Esophagus muscularis mucosa (tissue), 4 donors: ENCODE data around the gene PHC2. TPM values are rescaled to one million over a fixed set of nuclear protein-coding genes. Genes with fewer than 3 reads are reported as not detected.
A peak's percentile ranks its signal among the peaks of the same experiment; 100 is the strongest.

Experiments used
- DNase-seq: peaks from one replicate; pipeline ENCODE4 v3.0.0-alpha.2; 2017; ENCODE audit errors: extremely low spot score
- H3K27ac ChIP-seq, 4 donors: fragments of 200-600 bp; sonication (generic); replicated peaks in 1 of 4; 1 replicate in 3 of 4; 2 replicates in 1 of 4; pipeline ENCODE4 v1.5.1; 2016 to 2019; ENCODE audit warnings: mild to moderate bottlenecking in 1 of 4
- H3K27me3 ChIP-seq, 4 donors: fragments of 200-600 bp; sonication (generic); one replicate each; pipeline versions ENCODE4 v1.5.1 to v1.6.0; 2016 to 2019
- H3K36me3 ChIP-seq, 4 donors: fragments of 200-600 bp; sonication (generic); one replicate each; pipeline ENCODE4 v1.5.1; 2016 to 2019
- H3K4me1 ChIP-seq, 4 donors: fragments of 200-600 bp; sonication (generic); one replicate each; pipeline ENCODE4 v1.5.1; 2016 to 2019
- H3K4me3 ChIP-seq, 4 donors: fragments of 200-600 bp; sonication (generic); 1 replicate in 2 of 4; 2 replicates in 2 of 4; pipeline ENCODE4 v1.5.1; 2016 to 2019; ENCODE audit warnings: mild to moderate bottlenecking in 4 of 4, moderate library complexity in 1 of 4
- H3K9me3 ChIP-seq, 4 donors: fragments of 200-600 bp; sonication (generic); 1 replicate in 3 of 4; 2 replicates in 1 of 4; pipeline ENCODE4 v1.5.1; 2016 to 2019
- EP300 ChIP-seq: sonication (generic); formaldehyde crosslinking; IDR thresholded peaks from one replicate; pipeline ENCODE4 v1.6.1; 2017; ENCODE audit warnings: antibody characterized with exemption
- POLR2A ChIP-seq: fragments of 450-650 bp; IDR thresholded peaks from one replicate; pipeline ENCODE4 v1.6.1; 2017; ENCODE audit warnings: antibody characterized with exemption, moderate library complexity, mild to moderate bottlenecking, low read depth
- POLR2AphosphoS5 ChIP-seq, 2 donors: sonication (generic); formaldehyde crosslinking; IDR thresholded peaks; one replicate each; pipeline ENCODE4 v1.6.1; 2017; ENCODE audit warnings: antibody characterized with exemption in 2 of 2
- WGBS: methylation state at CpG from one replicate; pipeline ENCODE4 v1.1.5; 2018; 5-methylcytosine and 5-hydroxymethylcytosine counted together
- intact Hi-C: fragments of 100-400 bp; cut with DNase I; formaldehyde crosslinking; loops from one replicate; pipeline ENCODE4 v1.15.1; 2023
- total RNA-seq, 4 donors: library from RNA; depleted of rRNA; stranded (reverse); fragments of >200 nt; gene quantifications; one replicate each; pipeline versions ENCODE4 v1.1.0 to v1.2.1, GENCODE V29; 2016
- TF ChIP-seq, protein P1 (sequence below), 3 experiments: fragments of 200-600 bp in 2 of 3; fragments of 450-650 bp in 1 of 3; sonication (generic) in 2 of 3; IDR thresholded peaks; one replicate each; pipeline ENCODE4 v1.5.1; 2017 to 2019; ENCODE audit warnings: antibody characterized with exemption in 3 of 3, mild to moderate bottlenecking in 2 of 3, moderate library complexity in 1 of 3

The PHC2 gene
- total RNA-seq, 4 donors from 2014 or later = 104 to 274 (median 201) TPM

GRCh38 chr1:33331444-33332356 is 99.2 kb downstream of the PHC2 start:
- intact Hi-C loops = no loop called here
- DNase-seq = no peak
- Histone ChIP-seq H3K9me3 (no peaks in the 10 kb centered on the region), H3K27ac (peak overlapping the region; percentile 55 to 100 (median 100)), H3K4me3 (no peak overlapping the region), H3K36me3 (peaks cover 60 to 86% (median 68%) of the 10 kb centered on the region in 4 donors), H3K4me1 (peaks cover 81 to 84% (median 82%) of the 10 kb centered on the region in 4 donors), H3K27me3 (no peaks in the 10 kb centered on the region)
- no peak for TF ChIP-seq EP300
- 56% methylated on average over 8 of the region's 10 CpGs for WGBS

DNA sequence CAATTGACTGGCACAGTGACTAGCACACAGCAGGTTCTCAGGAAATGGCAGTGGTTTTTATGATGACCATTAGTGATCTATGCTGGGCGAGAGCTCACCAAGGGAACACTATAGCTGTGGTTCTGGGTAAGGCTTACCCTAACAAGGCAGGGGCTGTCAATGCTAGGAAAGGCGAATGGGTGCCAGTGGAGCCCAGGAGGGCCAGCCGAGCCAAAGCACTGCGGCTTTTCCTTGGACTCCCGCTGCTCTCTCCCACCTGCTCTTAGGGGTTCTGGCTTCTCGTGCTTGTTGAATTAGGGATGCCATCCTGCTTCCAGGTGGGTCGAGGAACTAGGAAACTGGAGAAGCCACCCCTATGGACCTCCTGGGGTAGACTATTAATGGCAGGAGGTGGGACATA is 100.0 kb downstream of the PHC2 start:
- intact Hi-C loops = no loop called here
- H3K27me3 ChIP-seq = no peaks in the 10 kb centered on the region
- H3K4me3 ChIP-seq = no peak overlapping the region
- no peaks in the 10 kb centered on the region for H3K9me3 ChIP-seq
- 94% methylated on average over 7 of the region's 7 CpGs for WGBS
- H3K36me3 ChIP-seq = peaks cover 68 to 94% (median 76%) of the 10 kb centered on the region in 4 donors
- DNase-seq = no peak
- peaks cover 73 to 78% (median 75%) of the 10 kb centered on the region in 4 donors for H3K4me1 ChIP-seq
- H3K27ac ChIP-seq = peak overlapping the region in 3 of 4 donors; percentile 99 to 100 (median 100)
- no peak for TF ChIP-seq EP300
- TF ChIP-seq, protein P1, sequence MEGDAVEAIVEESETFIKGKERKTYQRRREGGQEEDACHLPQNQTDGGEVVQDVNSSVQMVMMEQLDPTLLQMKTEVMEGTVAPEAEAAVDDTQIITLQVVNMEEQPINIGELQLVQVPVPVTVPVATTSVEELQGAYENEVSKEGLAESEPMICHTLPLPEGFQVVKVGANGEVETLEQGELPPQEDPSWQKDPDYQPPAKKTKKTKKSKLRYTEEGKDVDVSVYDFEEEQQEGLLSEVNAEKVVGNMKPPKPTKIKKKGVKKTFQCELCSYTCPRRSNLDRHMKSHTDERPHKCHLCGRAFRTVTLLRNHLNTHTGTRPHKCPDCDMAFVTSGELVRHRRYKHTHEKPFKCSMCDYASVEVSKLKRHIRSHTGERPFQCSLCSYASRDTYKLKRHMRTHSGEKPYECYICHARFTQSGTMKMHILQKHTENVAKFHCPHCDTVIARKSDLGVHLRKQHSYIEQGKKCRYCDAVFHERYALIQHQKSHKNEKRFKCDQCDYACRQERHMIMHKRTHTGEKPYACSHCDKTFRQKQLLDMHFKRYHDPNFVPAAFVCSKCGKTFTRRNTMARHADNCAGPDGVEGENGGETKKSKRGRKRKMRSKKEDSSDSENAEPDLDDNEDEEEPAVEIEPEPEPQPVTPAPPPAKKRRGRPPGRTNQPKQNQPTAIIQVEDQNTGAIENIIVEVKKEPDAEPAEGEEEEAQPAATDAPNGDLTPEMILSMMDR (IDR thresholded peaks at IDR 0.05) = no peak
- TF ChIP-seq POLR2A = no peak
- no peak for TF ChIP-seq POLR2AphosphoS5 (IDR thresholded peaks at IDR 0.05)

DNA sequence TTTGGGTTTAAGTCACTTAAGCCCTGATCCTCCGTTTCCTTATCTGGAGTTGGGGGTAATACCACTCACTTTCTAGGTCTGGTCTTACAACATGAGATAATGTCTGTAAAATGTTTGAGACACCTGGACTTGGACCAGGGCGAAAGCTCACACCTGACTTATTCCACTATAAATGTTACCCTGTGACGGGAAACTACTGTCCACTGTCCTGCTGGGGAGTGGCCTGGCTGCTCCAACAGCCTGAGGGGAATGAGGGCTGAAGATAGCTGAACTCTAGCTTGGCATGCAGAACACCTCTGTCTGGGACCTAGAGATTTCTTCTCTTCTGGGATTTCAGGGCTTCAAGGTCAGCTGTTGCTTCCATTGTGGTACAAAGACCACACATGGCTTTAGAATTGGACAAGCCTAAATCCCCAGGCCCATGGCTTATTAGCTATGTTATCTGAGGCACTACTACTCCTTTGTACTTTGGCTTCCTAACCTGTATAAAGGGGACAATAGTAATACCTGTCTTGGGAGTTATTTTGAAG is 100.5 kb downstream of the PHC2 start:
- Histone ChIP-seq H3K27me3 (no peaks in the 10 kb centered on the region), H3K4me3 (no peak overlapping the region), H3K36me3 (peaks cover 72 to 99% (median 81%) of the 10 kb centered on the region in 4 donors), H3K27ac (peak overlapping the region in 3 of 4 donors; percentile 99 to 100 (median 100)), H3K4me1 (peaks cover 69 to 78% (median 74%) of the 10 kb centered on the region in 4 donors), H3K9me3 (no peaks in the 10 kb centered on the region)
- no peak for DNase-seq
- TF ChIP-seq POLR2AphosphoS5 (IDR thresholded peaks at IDR 0.05) (no peak), EP300 (no peak)
- intact Hi-C loops = no loop called here
- WGBS = 88% methylated on average over 2 of the region's 3 CpGs

GRCh38 chr1:33329600-33330305 is 101.1 kb downstream of the PHC2 start:
- no peaks in the 10 kb centered on the region for H3K9me3 ChIP-seq
- TF ChIP-seq POLR2A (no peak), EP300 (no peak), POLR2AphosphoS5 (IDR thresholded peaks at IDR 0.05) (no peak)
- TF ChIP-seq, protein P1 (IDR thresholded peaks at IDR 0.05) = no peak
- no peaks in the 10 kb centered on the region for H3K27me3 ChIP-seq
- peak overlapping the region in 3 of 4 donors; percentile 99 to 100 (median 100) for H3K27ac ChIP-seq
- H3K4me3 ChIP-seq = no peak overlapping the region
- peaks cover 68 to 75% (median 72%) of the 10 kb centered on the region in 4 donors for H3K4me1 ChIP-seq
- DNase-seq = no peak
- intact Hi-C loops = no loop called here
- H3K36me3 ChIP-seq = peaks cover 79 to 100% (median 88%) of the 10 kb centered on the region in 4 donors
- 85% methylated on average over 17 of the region's 19 CpGs for WGBS

GRCh38 chr1:33328817-33329216 is 102.1 kb downstream of the PHC2 start:
- Histone ChIP-seq H3K27me3 (no peaks in the 10 kb centered on the region), H3K4me3 (no peak overlapping the region), H3K27ac (peak overlapping the region; percentile 29 to 100 (median 50)), H3K9me3 (no peaks in the 10 kb centered on the region), H3K36me3 (peaks cover 88 to 100% (median 95%) of the 10 kb centered on the region in 4 donors), H3K4me1 (peaks cover 63 to 73% (median 64%) of the 10 kb centered on the region in 4 donors)
- intact Hi-C loops = no loop called here
- 94% methylated on average over 10 of the region's 12 CpGs for WGBS
- no peak for DNase-seq
- TF ChIP-seq POLR2AphosphoS5 (IDR thresholded peaks at IDR 0.05) = no peak
- TF ChIP-seq, protein P1 (IDR thresholded peaks at IDR 0.05) = no peak
- TF ChIP-seq POLR2A = no peak
- no peak for TF ChIP-seq EP300
